Esophagus squamous epithelium (tissue), 5 donors: ENCODE measurements around the gene TBC1D14. TPM values are rescaled to one million over a fixed set of nuclear protein-coding genes. Genes with fewer than 3 reads are reported as not detected.

ENCODE experiments used
- DNase-seq: peaks from one replicate; lab custom pipeline; 2025; lab: John Stamatoyannopoulos, UW
- H3K27ac ChIP-seq, 4 donors: fragments of 200-600 bp; sonication (generic); one replicate each; pipeline ENCODE4 v1.5.1; 2016 to 2019; ENCODE audit warnings: mild to moderate bottlenecking in 1 of 4
- H3K27me3 ChIP-seq, 4 donors: fragments of 200-600 bp; sonication (generic); 1 replicate in 3 of 4; 2 replicates in 1 of 4; pipeline versions ENCODE4 v1.5.1 to v1.6.0; 2017 to 2021; ENCODE audit warnings: antibody characterized with exemption in 1 of 4
- H3K36me3 ChIP-seq, 3 donors: fragments of 200-600 bp; sonication (generic); one replicate each; pipeline ENCODE4 v1.5.1; 2016 to 2019
- H3K4me1 ChIP-seq, 3 donors: fragments of 200-600 bp; sonication (generic); one replicate each; pipeline ENCODE4 v1.5.1; 2017 to 2019
- H3K4me3 ChIP-seq, 4 donors: fragments of 200-600 bp; sonication (generic); 1 replicate in 3 of 4; 2 replicates in 1 of 4; pipeline ENCODE4 v1.5.1; 2016 to 2019; ENCODE audit warnings: mild to moderate bottlenecking in 2 of 4, moderate library complexity in 1 of 4
- H3K9me3 ChIP-seq, 3 donors: fragments of 200-600 bp; sonication (generic); one replicate each; pipeline ENCODE4 v1.5.1; 2016 to 2019
- CTCF ChIP-seq, 6 experiments: fragments of 450-650 bp in 4 of 6; fragments of 200-600 bp in 2 of 6; sonication (generic) in 2 of 6; IDR thresholded peaks; one replicate each; pipeline ENCODE4 v1.5.1; 2016 to 2019; ENCODE audit warnings: antibody characterized with exemption in 6 of 6, mild to moderate bottlenecking in 4 of 6, moderate library complexity in 4 of 6
- POLR2A ChIP-seq, 4 donors: fragments of 450-650 bp; IDR thresholded peaks; one replicate each; pipeline ENCODE4 v1.6.1; 2017; ENCODE audit warnings: antibody characterized with exemption in 4 of 4, mild to moderate bottlenecking in 4 of 4, moderate library complexity in 3 of 4
- WGBS, 2 donors: methylation state at CpG; one replicate each; pipeline ENCODE4 v1.1.5; 2018; 5-methylcytosine and 5-hydroxymethylcytosine counted together
- intact Hi-C: fragments of 100-400 bp; cut with DNase I; formaldehyde crosslinking; loops from one replicate; pipeline ENCODE4 v1.15.0; 2022
- total RNA-seq, 4 donors: library from RNA; depleted of rRNA; stranded (reverse); fragments of >200 nt; gene quantifications; one replicate each; pipeline ENCODE4 v1.1.0, GENCODE V29; 2016
- donor health status: DM: yes; HTN: yes; CAD: no.

TBC1D14 gene
- total RNA-seq, 4 donors from 2014 or later = 28.2 to 50.4 (median 42.1) TPM

- WGBS, 2 donors = 77 to 86% methylated on average over 5 to 6 of the region's 6 CpGs
- DNase-seq = no peak
- no peak for TF ChIP-seq POLR2A (IDR thresholded peaks at IDR 0.05)
- no peak for TF ChIP-seq CTCF (IDR thresholded peaks at IDR 0.05)
These were observed 47.5 kb downstream of the TBC1D14 start for GRCh38 chr4:6957148-6957520.

GRCh38 chr4:6957994-6958393, 48.4 kb downstream of the TBC1D14 start:
- Histone ChIP-seq H3K9me3 (no peaks in the 10 kb centered on the region), H3K4me1 (peaks cover 15 to 52% (median 22%) of the 10 kb centered on the region in 3 donors), H3K36me3 (no peaks in the 10 kb centered on the region), H3K27me3 (no peaks in the 10 kb centered on the region), H3K27ac (no peak overlapping the region), H3K4me3 (no peak overlapping the region)
- 81 to 86% methylated on average over 3 of the region's 5 CpGs for WGBS, 2 donors
- no peak for DNase-seq
- intact Hi-C loops = no loop called here
- no peak for TF ChIP-seq CTCF (IDR thresholded peaks at IDR 0.05)
- no peak for TF ChIP-seq POLR2A (IDR thresholded peaks at IDR 0.05)

More at GRCh38 chr4:6957148-6957520, 47.5 kb downstream of the TBC1D14 start:
- H3K36me3 ChIP-seq = no peaks in the 10 kb centered on the region
- H3K9me3 ChIP-seq = no peaks in the 10 kb centered on the region
- no peak overlapping the region for H3K27ac ChIP-seq
- H3K4me3 ChIP-seq = no peak overlapping the region
- peaks cover 15 to 55% (median 22%) of the 10 kb centered on the region in 3 donors for H3K4me1 ChIP-seq
- no peaks in the 10 kb centered on the region for H3K27me3 ChIP-seq
- intact Hi-C loops = no loop called here

GRCh38 chr4:6959261-6959660, 49.6 kb downstream of the TBC1D14 start:
- no peak overlapping the region for H3K27ac ChIP-seq
- no peak for DNase-seq
- H3K36me3 ChIP-seq = no peaks in the 10 kb centered on the region

GRCh38 chr4:6960154-6960553, 50.5 kb downstream of the TBC1D14 start:
- Histone ChIP-seq H3K27ac (no peak overlapping the region), H3K36me3 (no peaks in the 10 kb centered on the region), H3K27me3 (no peaks in the 10 kb centered on the region), H3K4me3 (no peak overlapping the region), H3K4me1 (peaks cover 3 to 46% (median 11%) of the 10 kb centered on the region in 3 donors), H3K9me3 (no peaks in the 10 kb centered on the region)
- TF ChIP-seq POLR2A (IDR thresholded peaks at IDR 0.05) = no peak
- no peak for TF ChIP-seq CTCF (IDR thresholded peaks at IDR 0.05)
- intact Hi-C loops = no loop called here
- DNase-seq = no peak
- 80 to 100% methylated on average over 2 to 4 of the region's 4 CpGs for WGBS, 2 donors

More at GRCh38 chr4:6959261-6959660, 49.6 kb downstream of the TBC1D14 start:
- TF ChIP-seq POLR2A (IDR thresholded peaks at IDR 0.05) = no peak
- no peak for TF ChIP-seq CTCF (IDR thresholded peaks at IDR 0.05)
- Histone ChIP-seq H3K4me3 (no peak overlapping the region), H3K27me3 (no peaks in the 10 kb centered on the region), H3K9me3 (no peaks in the 10 kb centered on the region), H3K4me1 (peaks cover 12 to 50% (median 18%) of the 10 kb centered on the region in 3 donors)
- intact Hi-C loops = no loop called here
- 94 to 100% methylated on average over 2 to 3 of the region's 5 CpGs for WGBS, 2 donors

- Histone ChIP-seq H3K9me3 (no peaks in the 10 kb centered on the region), H3K4me1 (peaks cover 0 to 46% (median 8%) of the 10 kb centered on the region in 3 donors), H3K36me3 (no peaks in the 10 kb centered on the region), H3K27ac (no peak overlapping the region), H3K27me3 (no peaks in the 10 kb centered on the region), H3K4me3 (no peak overlapping the region)
- intact Hi-C loops = no loop called here
- TF ChIP-seq POLR2A (IDR thresholded peaks at IDR 0.05) (no peak), CTCF (IDR thresholded peaks at IDR 0.05) (no peak)
- 91 to 92% methylated on average over 13 to 15 of the region's 20 CpGs for WGBS, 2 donors
- DNase-seq = no peak
These were observed 51.2 kb downstream of the TBC1D14 start for GRCh38 chr4:6960628-6961412.
